GM19438 (cell line): ENCODE results near the gene ATP13A1.
"Not testable (repeated sequence)": the region's sequence is repeated elsewhere in the genome, so short reads cannot be mapped to it uniquely, and the experiment has no call there.

Experiments used
- ATAC-seq: cut with Tn5 transposase; IDR thresholded peaks from one replicate; pipeline ENCODE4 v1.9.1; 2021; ENCODE audit warnings: low read depth; ENCODE audit not compliant: unreplicated experiment

Gene ATP13A1

GRCh38 chr19:19626516-19627472, 36.7 kb downstream of the ATP13A1 start:
- no peak for ATAC-seq

GRCh38 chr19:19624032-19624570, 39.4 kb downstream of the ATP13A1 start:
- no peak for ATAC-seq

GRCh38 chr19:19623383-19623782, 40.1 kb downstream of the ATP13A1 start:
- ATAC-seq, result no peak

- ATAC-seq, result no peak
Observed at GRCh38 chr19:19619849-19620210, 43.6 kb downstream of the ATP13A1 start.

- ATAC-seq, result no peak
Observed at GRCh38 chr19:19619181-19619848, 44.2 kb downstream of the ATP13A1 start.

- peak; percentile 95 for ATAC-seq
Observed at GRCh38 chr19:19618219-19619051, 45.0 kb downstream of the ATP13A1 start, which contains the start of gene PBX4. Gene PBX4, minus strand, starts transcription at chr19:19618687. Its CDS starts 58 bp downstream, at chr19:19618629.

GRCh38 chr19:19615086-19615485, 48.4 kb downstream of the ATP13A1 start:
- ATAC-seq, result no peak

GRCh38 chr19:19613506-19613905, 50.0 kb downstream of the ATP13A1 start:
- no peak for ATAC-seq

- ATAC-seq, result no peak
Observed at GRCh38 chr19:19610376-19611202, 52.9 kb downstream of the ATP13A1 start.

- ATAC-seq, result not testable (repeated sequence)
Observed at GRCh38 chr19:19606686-19607085, 56.8 kb downstream of the ATP13A1 start.

GRCh38 chr19:19606021-19606420, 57.5 kb downstream of the ATP13A1 start:
- ATAC-seq, result no peak

GRCh38 chr19:19602713-19603324, 60.7 kb downstream of the ATP13A1 start:
- ATAC-seq, result no peak

GRCh38 chr19:19602136-19602712, 61.3 kb downstream of the ATP13A1 start:
- no peak for ATAC-seq

- no peak for ATAC-seq
Observed at GRCh38 chr19:19600793-19601330, 62.6 kb downstream of the ATP13A1 start.

GRCh38 chr19:19598728-19599451, 64.6 kb downstream of the ATP13A1 start:
- ATAC-seq, result not testable (repeated sequence)

GRCh38 chr19:19597809-19598306, 65.6 kb downstream of the ATP13A1 start:
- ATAC-seq, result peak; percentile 58
